Inflammatory macrophage treated with lipopolysaccharide for 4 hours (primary cell): ENCODE data around the gene SLIT3.
"Not testable (repeated sequence)": the region's sequence is repeated elsewhere in the genome, so short reads cannot be mapped to it uniquely, and the experiment has no call there.

ENCODE experiments used
- DNase-seq: peaks from one replicate; pipeline ENCODE4 v3.0.0-alpha.2; 2020

SLIT3 gene

DNA sequence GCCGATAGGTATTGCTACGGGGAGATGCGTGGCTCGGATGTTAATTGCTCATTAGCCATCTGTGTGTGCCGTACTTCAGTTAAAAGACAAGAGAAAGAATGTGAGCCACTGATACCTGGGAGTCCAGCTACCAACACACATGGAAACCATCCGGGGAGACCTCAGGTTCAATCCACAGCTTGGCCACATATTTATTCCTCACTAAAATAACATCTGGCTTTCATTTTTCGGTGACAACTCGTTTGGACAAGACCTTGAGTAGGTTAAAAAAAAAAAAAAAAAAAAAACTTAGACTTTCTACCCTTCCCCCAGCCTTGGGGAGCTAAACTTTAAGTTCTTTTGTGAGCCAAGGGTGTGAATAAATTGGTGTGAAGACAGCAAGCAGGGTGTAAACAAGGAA lies 84.1 kb downstream of the SLIT3 start:
- no peak for DNase-seq

DNA sequence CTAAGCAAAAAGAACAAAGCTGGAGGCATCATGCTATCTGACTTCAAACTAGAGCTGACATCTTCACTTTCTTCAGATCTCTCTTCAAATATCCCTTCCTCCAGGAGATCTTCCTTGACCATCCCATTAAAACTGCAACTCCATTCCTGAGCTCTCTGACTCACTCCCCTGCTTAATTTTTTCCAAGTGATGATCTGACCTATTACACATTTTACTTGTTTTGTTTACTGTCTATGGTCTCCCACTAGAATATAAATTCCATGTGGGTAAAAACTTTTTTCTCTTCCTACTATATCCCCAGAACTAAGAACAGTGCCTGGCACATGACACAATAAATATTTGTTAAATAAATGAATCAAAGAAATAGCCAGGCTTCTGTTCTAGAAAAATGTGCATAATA lies 87.5 kb downstream of the SLIT3 start:
- no peak for DNase-seq

DNA sequence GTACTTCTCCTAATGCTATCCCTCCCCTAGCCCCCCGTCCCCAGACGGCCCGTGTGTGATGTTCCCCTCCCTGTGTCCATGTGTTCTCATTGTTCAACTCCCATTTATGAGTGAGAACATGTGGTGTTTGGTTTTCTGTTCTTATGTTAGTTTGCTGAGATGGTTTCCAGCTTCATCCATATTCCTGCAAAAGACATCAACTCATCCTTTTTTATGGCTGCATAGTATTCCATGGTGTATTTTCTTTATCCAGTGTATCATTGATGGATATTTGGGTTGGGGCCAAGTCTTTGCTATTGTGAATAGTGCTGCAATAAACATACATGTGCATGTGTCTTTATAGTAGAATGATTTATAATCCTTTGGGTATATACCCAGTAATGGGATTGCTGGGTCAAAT lies 89.2 kb downstream of the SLIT3 start:
- not testable (repeated sequence) for DNase-seq

DNA sequence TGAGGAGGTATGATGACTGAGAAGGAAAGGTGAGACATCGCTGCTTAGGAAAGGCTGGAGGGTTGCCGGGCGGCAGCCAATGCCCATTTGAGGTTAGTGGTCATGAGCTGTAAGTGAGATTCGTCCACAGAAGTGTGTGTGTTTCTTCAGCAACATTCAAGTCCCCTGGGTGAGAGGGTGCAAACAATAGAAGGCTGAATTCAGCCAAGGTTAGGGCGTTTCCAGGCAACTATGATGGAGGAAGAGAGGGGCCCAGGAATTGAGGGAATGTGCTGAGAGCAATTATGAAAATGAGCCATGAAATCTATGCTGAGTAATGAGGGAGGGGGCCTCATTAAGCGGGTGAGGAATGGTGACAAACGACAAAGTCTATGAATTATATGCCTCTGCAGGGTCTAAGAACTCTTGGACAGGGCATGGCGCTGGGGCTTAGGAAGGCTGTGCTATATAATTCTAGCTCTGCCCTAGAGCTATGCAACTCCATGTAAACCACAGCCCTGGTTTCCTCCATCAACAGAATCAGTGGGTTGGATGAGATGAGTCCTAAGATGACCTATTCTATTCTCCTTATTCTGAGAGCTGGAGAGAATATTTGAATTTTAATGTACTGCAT lies 96.0 kb downstream of the SLIT3 start:
- no peak for DNase-seq

DNA sequence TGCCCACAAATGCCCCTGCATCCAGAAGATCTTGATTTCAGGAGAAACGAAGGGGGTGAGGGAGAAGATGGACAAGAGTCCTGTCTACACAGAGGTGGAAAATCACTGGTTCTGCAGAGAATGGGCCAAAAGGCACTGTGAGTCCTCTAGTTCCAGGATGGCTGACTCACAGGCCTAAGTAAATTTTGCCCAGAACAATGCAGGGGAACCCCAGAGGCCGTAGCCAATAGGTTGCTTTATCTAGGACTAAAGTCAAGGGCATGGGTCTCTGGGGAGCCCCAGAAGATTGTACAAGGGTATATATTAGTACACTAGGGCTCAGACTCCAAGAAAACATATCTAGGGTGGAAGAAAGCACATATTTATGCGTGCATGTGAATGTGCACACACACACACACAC lies 98.0 kb downstream of the SLIT3 start:
- DNase-seq = no peak

DNA sequence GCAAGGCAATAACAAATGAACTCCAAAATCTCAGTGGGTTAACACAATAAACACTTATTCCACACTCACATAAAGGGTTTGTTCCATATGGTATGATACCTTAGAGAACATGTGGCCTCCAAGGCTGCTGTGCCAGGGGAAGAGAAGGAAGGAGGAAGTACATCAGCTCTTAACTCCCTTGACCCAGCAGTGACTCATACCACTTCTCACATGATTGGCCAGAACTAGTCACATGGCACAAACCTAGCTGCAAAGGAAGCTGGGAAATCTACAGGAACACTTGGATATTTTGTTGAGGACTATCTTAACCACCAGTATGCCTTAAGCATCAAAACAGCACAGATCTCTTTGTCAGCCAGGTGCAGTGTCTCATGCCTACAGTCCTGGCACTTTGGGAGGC lies 99.3 kb downstream of the SLIT3 start:
- DNase-seq = no peak

DNA sequence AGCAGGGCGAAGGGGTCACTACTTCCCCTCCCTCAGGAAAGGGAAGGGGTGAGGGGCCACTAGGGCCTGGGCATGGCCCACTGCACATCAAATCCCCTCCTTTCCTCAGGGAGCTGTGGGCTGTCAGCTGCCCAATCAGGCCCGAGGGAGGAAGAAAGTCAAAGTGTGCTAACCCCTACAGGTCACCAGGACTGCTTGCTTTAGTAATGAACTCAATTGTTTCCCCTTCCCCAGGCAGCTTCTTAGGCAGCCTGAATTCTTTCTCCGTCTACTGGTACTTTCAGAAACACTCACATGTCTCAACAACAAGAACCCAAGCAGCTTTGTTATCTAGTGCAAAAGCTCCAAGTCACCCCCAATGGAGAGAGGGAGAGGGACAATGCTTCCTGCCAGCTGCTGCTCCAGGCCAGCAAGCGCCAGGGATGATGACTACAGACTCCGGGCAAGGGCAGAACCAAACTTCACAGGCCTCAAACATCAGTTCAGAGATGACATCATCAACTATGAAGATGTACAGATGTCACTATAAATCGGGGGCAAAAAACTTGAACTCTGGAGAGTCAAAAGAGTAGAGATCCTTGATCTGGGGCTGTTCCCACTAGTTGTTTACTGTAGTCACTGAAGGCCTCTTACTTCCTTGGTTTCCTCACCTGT lies 100.7 kb downstream of the SLIT3 start:
- no peak for DNase-seq

DNA sequence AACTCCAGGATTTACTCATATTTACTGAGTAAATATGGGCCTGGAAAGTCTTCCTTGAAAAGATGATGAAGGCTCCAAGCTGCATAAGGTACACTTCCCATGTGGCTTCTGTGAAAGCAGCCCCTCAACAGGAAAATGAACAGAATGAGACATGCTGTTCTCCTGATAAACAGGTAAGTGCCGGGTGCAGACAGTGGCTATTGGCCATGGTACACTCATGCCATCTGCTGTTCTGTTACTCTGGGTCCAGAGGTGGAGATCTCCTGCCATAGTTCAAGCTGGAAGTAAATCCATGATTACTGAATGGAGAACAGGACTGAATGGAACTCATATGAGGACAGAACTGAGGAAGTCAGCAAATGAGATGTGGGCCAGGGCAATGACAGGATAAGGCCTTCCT lies 103.6 kb downstream of the SLIT3 start:
- DNase-seq = no peak

DNA sequence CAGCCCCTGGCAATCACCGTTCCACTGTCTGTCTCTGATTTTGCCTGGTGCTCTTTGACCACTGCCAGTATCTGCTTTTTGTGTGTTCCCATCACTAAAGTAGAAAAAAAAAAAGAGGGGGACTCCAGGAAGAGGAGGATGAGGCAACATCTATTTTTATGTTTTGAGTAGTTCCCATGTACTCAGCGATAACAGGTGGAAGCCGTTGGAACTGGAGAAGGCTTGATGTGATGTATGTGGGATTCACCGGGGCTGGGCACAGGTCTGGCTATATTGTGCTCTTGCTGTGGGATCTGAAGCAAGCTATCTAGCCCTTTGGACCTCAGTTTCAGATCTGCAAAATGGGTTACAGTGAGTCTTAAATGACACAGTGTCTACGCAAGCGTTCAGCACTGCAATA lies 104.9 kb downstream of the SLIT3 start:
- no peak for DNase-seq

DNA sequence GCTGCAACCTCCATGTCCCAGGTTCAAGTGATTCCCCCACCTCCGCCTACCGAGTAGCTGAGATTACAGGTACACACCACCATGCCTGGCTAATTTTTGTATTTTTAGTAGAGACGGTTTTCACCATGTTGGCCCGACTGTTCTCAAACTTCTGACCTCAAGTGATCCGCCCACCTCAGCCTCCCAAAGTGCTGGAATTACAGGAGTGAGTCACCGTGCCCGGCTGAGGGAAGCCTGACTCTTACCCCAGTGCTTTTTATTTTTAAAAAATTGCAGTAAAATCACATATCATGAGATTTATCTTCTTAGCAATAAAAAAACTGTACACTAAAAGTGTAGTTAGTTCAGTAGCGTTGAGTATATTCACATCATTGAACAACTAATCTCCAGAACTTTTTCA lies 105.3 kb downstream of the SLIT3 start:
- no peak for DNase-seq

DNA sequence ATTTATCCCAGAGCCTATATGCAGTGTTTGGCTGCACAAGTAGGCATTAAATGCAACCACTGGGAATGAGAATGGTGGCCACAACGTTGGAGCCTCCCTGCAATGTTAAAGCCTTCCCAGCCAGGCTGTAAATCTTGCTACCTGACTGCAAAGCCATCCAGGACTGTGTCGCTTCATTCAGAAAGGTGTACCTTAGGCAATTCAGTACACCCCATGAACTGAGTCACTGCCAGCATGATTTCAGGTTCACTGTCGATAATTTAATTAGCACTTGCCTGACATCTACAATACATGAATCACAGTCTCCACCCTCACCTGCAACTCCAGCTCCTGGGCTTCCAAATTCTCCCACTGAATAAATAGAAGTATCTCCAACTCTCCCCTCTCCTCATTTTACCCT lies 108.4 kb downstream of the SLIT3 start:
- DNase-seq = no peak

DNA sequence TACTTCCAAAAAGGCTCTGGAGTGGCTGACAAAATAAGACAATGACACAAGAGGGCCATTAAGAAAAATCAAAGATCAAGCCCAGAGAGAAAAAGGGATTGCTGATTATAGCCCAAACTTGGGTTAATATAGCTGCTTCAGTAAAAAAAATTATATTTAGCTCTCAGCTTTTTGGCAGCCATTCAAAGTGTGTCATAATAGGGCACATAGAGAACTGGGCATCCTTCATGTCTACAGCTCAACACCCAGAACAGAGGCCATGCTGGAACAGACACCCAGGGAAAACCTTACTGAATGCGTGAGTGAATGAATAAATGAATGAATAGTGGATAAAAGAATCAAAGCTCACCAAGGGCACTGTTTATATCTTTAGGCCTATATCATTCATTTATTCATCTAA lies 110.1 kb downstream of the SLIT3 start:
- no peak for DNase-seq

DNA sequence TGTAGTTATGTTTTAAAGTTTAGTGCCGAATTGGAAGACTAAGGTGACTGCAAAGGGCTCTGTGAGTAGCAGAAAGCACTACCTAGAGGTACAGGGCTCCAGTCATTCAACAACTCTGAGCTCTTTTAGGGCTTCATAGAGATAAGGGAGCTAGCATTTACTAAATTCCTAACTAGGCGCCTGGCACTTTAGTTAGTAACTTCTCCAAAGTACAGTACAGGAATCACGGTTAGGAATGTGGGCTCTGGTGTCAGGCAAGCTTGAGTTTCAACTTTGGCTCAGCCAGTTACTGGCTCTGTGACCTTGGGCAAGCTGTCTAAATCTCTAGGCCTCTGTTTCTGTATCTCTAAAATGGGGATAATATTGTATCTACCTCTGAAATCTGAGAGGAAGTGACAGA lies 115.3 kb downstream of the SLIT3 start:
- no peak for DNase-seq

DNA sequence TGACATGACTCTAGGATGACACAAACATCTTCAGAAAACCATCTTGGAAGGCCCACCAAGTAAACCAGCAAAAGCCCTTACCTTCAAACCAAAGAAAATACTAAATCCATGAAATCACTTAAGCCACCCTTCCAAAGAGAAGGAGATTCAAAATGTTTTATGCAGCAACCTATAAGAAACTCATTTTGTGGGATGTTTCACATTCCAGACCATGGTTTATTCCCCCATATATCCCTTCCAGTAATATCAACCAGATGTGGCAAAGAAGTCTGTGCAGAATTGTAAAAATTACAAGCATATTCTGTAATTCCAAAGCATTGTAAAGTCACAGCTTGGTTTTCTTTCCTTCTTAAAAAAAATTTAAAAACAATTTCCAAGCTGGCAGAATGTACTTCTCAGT lies 117.4 kb downstream of the SLIT3 start:
- DNase-seq = no peak

DNA sequence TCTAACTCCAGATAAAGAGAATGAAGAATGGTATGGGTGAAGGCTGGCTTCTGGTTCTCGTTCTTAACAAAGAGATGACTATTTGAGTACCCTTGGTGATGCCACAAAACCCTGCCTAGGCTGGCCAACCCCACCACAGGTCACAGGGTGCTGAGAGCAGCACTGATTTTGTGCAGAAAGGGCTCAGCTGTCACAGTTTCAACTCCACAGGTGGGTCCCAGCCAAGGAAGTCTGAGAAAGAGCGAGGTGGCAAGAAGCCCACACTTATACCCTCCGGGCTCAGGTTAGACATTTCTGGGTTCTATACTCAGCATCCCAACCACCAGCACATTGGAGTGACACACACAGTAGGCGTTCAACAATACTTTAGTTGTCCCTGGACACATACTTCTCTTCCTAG lies 118.1 kb downstream of the SLIT3 start:
- DNase-seq = no peak

DNA sequence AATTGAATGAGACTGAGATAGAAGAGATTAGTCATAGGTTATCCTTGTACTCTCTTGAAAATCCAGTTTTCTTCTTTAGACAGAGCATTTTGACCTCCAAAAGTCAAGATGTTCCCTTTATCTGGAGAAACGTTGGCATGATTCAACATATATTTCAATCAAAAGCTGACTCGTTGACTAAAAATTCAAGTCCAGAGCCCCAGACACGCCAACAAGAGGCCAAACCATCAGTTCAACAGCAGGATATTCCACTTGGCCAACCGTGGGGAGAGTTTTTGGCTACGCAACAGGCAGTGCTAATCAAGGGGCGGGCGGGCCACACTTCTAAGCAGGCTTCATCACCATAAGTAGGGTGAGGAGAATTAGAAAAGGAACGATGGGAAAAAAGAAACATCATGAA lies 119.1 kb downstream of the SLIT3 start:
- DNase-seq = no peak

DNA sequence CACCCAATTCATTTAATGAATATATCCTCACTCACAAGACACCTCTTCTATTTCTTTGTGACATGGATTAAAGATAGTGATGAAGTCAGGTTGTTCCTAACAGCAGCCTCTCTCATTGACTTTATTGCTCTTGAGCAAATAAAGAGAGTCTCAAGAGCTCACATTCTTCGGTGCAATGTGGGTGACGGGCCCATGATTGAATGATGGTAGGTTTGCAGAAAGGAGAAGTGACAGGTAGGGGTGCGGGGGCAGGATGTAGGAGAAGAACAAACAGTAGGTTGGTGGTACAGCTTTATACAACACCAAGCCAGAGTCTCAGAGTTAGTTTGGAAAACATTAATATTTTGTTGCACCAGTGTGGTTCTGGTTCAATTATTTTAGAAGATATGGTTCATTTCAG lies 122.2 kb downstream of the SLIT3 start:
- DNase-seq = no peak

DNA sequence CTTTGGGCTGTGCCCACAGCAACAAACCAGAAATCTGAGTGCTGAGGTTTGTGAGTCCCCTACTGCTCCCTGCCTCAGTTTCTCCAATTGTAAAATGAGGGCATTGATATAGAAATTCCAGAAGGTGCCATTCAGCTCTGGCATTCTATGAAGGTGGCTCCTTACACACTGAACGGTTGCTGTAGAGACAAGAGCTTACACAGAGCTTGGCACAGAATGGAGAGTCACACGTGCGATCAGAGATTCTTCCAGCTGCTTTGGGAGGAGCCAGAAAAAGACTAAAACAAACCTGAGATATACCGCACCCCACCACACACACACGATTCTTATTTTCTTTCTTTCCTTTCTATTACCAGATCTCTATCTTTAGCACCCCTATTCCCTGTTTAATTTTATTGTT lies 122.7 kb downstream of the SLIT3 start:
- no peak for DNase-seq

DNA sequence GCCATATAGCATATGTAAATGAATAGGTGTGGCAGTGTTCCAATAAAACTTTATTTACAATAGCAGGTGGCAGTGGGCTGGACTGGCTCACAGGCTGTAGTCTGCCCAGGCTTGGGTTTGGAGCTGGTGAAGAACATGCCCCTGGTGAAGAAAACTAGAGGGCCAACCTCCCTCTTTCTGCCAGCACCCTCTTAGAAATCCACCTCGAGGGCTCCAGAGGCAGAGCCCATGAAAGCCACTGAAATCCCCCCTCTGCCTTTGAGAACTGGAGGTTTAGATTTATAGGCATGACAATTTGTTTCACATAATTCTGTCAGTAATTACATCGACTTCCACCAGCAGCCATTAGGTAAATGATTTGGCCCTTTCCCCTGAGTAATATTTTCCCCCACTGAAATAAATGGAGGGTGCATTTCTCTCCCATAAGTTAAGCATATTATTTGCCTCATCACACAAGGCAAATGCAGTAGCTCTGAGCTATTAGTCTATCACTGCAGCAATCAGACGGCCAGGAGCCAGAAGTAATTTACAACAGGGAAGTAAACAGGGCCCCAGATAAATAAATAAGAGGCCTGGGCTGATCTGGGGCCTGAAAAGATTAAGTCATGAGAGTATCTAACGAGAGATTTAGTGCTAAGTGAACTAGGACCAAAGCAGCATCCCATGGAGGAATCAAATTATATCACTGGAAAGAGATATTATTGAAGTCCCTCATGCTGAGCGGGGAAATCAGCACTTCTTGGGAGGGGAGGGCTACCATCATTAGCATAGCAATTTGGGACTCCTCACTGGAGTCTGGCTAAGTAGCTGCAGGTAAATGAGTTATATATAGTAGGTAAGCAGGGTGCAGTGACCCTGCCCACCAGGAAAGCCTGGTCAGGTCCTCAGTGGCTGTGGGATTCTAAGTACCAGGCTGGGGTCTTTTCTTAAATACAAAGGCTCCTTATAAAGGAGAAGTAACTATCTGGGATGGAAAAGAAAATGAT lies 123.9 kb downstream of the SLIT3 start:
- DNase-seq = no peak

DNA sequence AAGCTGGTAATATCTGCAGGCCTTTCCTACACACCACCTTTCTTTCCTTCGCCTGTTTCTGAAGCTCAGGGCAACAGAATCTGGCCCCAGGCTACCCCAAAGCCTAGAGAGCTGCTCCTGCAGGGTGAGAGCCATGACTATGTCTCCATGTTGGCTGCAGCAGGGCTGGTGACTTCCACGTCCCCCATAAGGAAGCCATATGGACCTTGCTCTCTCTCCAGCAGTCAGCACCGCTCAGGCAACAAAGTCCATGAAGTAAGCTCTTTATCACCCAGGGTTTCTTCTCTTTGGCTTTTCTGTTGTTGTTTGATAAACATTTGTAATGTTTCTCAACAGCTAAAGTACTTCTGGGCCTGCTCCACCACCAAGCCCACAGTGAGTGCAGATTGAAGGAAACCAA lies 125.2 kb downstream of the SLIT3 start:
- no peak for DNase-seq

DNA sequence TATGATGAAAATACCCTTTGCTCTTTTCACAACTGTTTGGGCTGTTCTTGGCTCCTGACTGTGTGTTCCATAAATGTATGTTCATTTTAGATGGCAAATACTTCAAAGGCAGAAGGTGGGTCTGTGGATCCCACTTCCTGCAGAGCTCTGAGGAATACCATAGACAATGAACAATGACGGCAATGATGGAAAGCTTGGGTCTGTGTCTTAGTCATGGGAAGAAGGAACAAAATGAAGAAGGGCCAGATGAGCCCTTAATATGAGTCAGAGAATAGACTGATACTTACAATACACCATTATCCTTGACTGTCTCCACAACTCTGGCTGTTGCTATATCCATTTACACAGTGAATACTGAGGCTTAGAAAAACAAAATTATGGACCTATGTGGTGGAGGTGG lies 126.0 kb downstream of the SLIT3 start:
- DNase-seq = no peak

DNA sequence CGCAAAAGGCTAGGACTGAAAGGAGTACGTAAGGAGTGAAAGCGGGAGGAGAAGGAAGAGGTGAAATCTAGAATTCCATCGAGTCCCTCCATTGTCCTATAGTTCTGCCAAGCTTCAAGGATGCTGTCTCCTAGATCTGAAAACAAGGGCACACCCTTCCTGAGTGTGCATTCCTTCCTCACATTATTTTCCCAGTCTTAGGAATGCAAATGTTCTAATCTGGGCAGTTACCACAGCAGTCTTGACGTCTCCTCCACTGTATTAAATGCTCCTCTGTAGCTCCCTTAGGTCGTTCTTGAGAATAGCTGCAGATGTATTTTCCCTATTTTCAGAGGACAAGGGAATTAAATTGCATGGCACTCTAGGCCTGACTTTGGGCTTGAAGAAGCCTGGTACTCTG lies 127.6 kb downstream of the SLIT3 start:
- no peak for DNase-seq

DNA sequence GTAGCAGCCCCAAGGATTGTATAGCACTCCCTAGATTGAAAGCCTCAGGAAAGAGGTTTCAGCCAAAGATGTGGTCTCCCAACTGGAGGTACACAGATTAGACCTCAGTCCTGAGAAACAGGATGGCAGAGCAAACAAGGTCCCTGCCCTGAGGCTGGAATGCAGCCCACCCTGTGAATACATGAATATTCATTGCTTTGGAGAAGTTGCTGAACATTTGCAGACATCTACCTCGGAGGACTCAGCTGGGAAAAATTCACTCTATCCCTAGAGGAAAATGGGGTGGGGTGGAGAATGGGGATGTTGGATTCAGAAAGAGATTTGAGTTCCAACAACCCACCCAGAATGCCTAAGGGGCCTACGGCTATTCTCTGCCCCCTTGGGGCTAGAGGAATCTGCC lies 129.4 kb downstream of the SLIT3 start:
- no peak for DNase-seq

DNA sequence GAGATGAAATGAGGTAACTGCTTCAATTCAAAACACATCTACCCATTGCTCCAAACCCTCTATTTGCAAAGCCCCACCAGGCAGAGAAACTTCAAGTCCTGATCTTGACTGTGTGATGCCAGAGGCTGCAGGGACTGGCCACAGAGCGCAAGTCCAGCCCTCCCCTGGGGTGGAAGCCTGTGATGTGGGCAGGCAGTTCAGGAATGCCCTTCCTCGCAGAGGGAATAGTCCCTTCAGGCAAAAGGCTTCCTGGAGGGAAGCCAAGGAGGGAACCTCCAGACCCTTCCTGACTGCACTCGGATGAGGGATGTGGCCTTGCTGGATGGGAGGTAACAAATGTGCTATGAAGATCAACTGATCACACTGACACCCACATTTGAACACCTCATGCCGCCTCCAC lies 131.2 kb downstream of the SLIT3 start:
- no peak for DNase-seq
